Gastrocnemius medialis (tissue), 4 donors: ENCODE data around the gene GNB1L.

Experiments
- POLR2A ChIP-seq, 2 donors: fragments of 450-650 bp; IDR thresholded peaks; one replicate each; pipeline ENCODE4 v1.6.1; 2017; ENCODE audit warnings: antibody characterized with exemption in 2 of 2, mild to moderate bottlenecking in 2 of 2, moderate library complexity in 2 of 2
- TF ChIP-seq, protein P1 (sequence below), 5 experiments: fragments of 450-650 bp in 3 of 5; fragments of 200-600 bp in 2 of 5; sonication (generic) in 2 of 5; IDR thresholded peaks in 4 of 5; conservative IDR thresholded peaks in 1 of 5; 1 replicate in 4 of 5; 2 replicates in 1 of 5; pipeline ENCODE4 v1.5.1; 2016 to 2019; ENCODE audit warnings: antibody characterized with exemption in 5 of 5, mild to moderate bottlenecking in 3 of 5, moderate library complexity in 3 of 5

- TF ChIP-seq POLR2A (IDR thresholded peaks at IDR 0.05): no peak
- TF ChIP-seq, protein P1, sequence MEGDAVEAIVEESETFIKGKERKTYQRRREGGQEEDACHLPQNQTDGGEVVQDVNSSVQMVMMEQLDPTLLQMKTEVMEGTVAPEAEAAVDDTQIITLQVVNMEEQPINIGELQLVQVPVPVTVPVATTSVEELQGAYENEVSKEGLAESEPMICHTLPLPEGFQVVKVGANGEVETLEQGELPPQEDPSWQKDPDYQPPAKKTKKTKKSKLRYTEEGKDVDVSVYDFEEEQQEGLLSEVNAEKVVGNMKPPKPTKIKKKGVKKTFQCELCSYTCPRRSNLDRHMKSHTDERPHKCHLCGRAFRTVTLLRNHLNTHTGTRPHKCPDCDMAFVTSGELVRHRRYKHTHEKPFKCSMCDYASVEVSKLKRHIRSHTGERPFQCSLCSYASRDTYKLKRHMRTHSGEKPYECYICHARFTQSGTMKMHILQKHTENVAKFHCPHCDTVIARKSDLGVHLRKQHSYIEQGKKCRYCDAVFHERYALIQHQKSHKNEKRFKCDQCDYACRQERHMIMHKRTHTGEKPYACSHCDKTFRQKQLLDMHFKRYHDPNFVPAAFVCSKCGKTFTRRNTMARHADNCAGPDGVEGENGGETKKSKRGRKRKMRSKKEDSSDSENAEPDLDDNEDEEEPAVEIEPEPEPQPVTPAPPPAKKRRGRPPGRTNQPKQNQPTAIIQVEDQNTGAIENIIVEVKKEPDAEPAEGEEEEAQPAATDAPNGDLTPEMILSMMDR (IDR thresholded peaks at IDR 0.05 in 4 of 5, conservative IDR thresholded peaks at IDR 0.05 in 1 of 5): no peak
These were observed 18.7 kb upstream of the GNB1L start for GRCh38 chr22:19873138-19873959.
